ES-I3 (cell line): ENCODE results near the gene CBR1.
"Not testable (repeated sequence)": the region's sequence is repeated elsewhere in the genome, so short reads cannot be mapped to it uniquely, and the experiment has no call there.

Experiments used
- H3K36me3 ChIP-seq: 2 replicates; pipeline ENCODE4 v1.6.1; 2013; ENCODE audit warnings: mild to moderate bottlenecking, low read length, control low read depth, moderate library complexity; ENCODE audit not compliant: insufficient read depth
- H3K4me1 ChIP-seq: 2 replicates; pipeline ENCODE4 v1.6.1; 2013; ENCODE audit warnings: mild to moderate bottlenecking, control low read depth, low read length; ENCODE audit not compliant: insufficient read depth
- H3K9ac ChIP-seq: 2 replicates; pipeline ENCODE4 v1.6.1; 2013; ENCODE audit warnings: low read depth, mild to moderate bottlenecking, low read length, moderate library complexity
- H3K9me3 ChIP-seq: 2 replicates; pipeline ENCODE4 v1.6.1; 2013; ENCODE audit warnings: mild to moderate bottlenecking, low read length, moderate library complexity; ENCODE audit not compliant: control insufficient read depth, insufficient read depth

CBR1 gene

DNA sequence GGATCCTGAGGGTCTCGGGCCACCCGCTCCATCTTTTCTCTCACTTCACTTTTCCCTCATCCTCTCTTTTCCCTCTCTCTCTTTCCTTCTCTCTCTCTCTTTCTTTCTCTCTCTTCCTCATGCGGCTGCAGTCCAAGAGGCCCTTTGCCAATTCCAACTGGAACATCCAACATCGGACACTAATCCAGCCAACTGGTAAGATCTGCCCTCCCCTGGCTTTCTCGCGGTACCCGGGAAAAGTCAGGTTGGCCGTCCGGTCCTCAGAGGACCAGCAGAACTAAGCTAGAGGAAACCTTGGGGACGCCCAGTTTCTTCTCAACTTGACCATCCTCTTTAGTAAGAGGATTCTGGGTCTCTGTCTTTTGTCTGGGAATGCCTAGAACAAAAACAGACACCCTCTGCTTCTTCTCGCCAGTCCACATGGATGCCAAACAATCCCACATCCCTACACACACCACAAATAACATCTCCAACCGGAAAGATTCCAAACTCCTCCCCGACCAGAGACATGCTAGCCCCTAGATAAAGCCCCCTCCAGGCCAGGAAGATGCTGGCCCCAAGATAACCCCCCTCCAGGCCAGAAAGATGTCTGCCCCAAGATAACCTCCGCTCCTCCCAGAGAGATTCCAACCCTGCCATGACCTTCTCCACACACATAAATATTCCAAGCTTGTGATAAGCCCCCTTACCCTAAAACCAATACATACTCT lies 6.3 kb upstream of the CBR1 start:
- Histone ChIP-seq H3K36me3 (no peaks in the 10 kb centered on the region), H3K9ac (no peak overlapping the region), H3K9me3 (peaks cover 5% of the 10 kb centered on the region), H3K4me1 (no peaks in the 10 kb centered on the region)

DNA sequence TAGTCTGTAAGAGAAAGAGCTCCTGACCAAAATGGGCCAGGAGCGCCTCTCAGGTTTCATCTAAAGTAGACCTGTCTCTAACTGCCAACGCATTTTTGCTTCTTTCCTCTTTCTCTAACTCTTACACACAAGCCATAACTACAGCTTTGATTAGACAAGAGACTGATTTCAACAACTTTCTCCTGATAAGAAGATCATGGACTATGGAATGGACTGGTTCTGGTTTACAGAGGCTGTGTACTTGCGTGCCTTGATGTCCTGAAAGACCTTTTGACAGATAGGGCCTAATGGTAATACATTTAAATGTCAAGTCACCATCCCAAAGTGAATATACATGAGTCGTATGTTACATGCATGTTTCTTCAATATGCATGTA lies 5.8 kb upstream of the CBR1 start:
- Histone ChIP-seq H3K36me3 (peaks cover 1% of the 10 kb centered on the region; the same call in 1 of the 2 replicates), H3K4me1 (no peaks in the 10 kb centered on the region), H3K9me3 (peaks cover 9% of the 10 kb centered on the region), H3K9ac (no peak overlapping the region)

- Histone ChIP-seq H3K4me1 (no peaks in the 10 kb centered on the region; the same call in 1 of the 2 replicates), H3K9ac (no peak overlapping the region), H3K9me3 (peaks cover 14% of the 10 kb centered on the region), H3K36me3 (peaks cover 4% of the 10 kb centered on the region; the same call in 1 of the 2 replicates)
These were observed 4.3 kb upstream of the CBR1 start for GRCh38 chr21:36065497-36066036.

DNA sequence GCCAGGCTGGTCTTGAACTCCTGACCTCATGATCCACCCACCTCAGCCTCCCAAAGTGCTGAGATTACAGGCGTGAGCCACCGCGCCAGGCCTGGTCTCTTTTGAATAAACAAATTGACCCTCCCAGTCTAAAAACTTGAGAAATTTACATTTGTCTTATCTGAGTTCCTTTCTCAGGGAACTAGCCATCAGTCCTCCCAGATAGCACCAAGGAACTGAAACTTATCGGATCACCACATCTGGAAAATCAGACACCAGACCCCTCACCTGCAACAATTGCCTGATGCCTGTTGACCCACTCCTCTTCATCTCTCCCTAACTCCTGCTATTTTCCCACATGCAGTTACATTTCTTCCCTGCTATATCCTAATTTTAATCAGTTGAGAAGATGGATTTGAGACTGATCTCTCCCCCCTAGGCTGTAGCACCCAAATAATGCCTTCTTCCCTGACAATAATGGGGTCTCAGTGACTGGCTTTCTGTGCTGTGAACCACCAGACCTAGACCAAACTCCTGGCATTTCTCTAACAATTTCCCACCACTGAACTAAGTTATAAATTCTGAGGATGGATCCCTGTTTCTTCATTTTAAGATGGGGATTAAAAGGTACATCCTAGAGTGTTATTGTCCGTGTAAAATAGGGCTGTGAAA lies 951 bp upstream of the CBR1 start:
- Histone ChIP-seq H3K9ac (no peak overlapping the region), H3K4me1 (no peaks in the 10 kb centered on the region; the same call in 1 of the 2 replicates), H3K9me3 (peaks cover 14% of the 10 kb centered on the region), H3K36me3 (peaks cover 4% of the 10 kb centered on the region; the same call in 1 of the 2 replicates)

DNA sequence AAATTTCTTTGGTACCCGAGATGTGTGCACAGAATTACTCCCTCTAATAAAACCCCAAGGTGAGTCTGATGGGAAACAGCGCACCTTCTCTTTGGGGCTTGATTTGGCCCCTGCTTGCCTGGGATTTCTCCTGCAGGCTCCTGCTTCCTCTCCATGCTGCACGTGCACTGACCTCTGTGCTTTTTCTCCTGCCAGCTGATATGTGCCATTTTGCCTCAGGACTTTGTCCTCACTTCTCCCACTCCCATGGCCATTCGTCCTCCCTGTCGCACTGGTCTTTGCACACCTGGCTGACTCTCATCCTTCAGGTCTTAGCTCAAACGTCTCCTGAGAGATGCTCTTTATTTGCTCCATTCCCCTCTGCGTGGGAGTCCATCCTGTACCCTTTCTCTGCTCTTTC lies 1.2 kb downstream of the CBR1 start:
- Histone ChIP-seq H3K9me3 (peaks cover 14% of the 10 kb centered on the region), H3K9ac (peak overlapping the region; percentile 13; the same call in 1 of the 2 replicates), H3K36me3 (peaks cover 4% of the 10 kb centered on the region; the same call in 1 of the 2 replicates), H3K4me1 (peaks cover 7% of the 10 kb centered on the region)

DNA sequence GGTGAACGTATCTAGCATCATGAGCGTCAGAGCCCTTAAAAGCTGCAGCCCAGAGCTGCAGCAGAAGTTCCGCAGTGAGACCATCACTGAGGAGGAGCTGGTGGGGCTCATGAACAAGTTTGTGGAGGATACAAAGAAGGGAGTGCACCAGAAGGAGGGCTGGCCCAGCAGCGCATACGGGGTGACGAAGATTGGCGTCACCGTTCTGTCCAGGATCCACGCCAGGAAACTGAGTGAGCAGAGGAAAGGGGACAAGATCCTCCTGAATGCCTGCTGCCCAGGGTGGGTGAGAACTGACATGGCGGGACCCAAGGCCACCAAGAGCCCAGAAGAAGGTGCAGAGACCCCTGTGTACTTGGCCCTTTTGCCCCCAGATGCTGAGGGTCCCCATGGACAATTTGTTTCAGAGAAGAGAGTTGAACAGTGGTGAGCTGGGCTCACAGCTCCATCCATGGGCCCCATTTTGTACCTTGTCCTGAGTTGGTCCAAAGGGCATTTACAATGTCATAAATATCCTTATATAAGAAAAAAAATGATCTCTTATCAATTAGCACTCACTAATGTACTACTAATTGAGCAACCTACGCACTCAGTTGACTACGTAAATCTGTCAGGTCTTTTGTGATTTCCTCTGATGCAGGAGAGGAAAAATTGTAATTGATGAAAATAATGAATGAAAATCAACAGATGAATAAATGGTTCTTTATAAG lies 2.8 kb downstream of the CBR1 start:
- Histone ChIP-seq H3K36me3 (peaks cover 4% of the 10 kb centered on the region; the same call in 1 of the 2 replicates), H3K9me3 (peaks cover 14% of the 10 kb centered on the region), H3K9ac (no peak overlapping the region), H3K4me1 (peaks cover 7% of the 10 kb centered on the region)

- Histone ChIP-seq H3K36me3 (peaks cover 4% of the 10 kb centered on the region; the same call in 1 of the 2 replicates), H3K9ac (no peak overlapping the region), H3K4me1 (peaks cover 7% of the 10 kb centered on the region)
These were observed 3.4 kb downstream of the CBR1 start for GRCh38 chr21:36073181-36073580.

GRCh38 chr21:36073911-36074310 lies 4.1 kb downstream of the CBR1 start:
- not testable (repeated sequence) for H3K4me1 ChIP-seq, H3K9me3 ChIP-seq, H3K9ac ChIP-seq, H3K36me3 ChIP-seq

More at GRCh38 chr21:36073181-36073580, 3.4 kb downstream of the CBR1 start:
- peaks cover 10% of the 10 kb centered on the region for H3K9me3 ChIP-seq

GRCh38 chr21:36075171-36075570 lies 5.3 kb downstream of the CBR1 start:
- Histone ChIP-seq H3K36me3 (no peaks in the 10 kb centered on the region; the same call in 1 of the 2 replicates), H3K9ac (no peak overlapping the region), H3K9me3 (no peaks in the 10 kb centered on the region), H3K4me1 (peaks cover 7% of the 10 kb centered on the region)

- H3K4me1 ChIP-seq, result peaks cover 7% of the 10 kb centered on the region; the same call in 1 of the 2 replicates
These were observed 6.1 kb downstream of the CBR1 start for GRCh38 chr21:36075953-36076352.

GRCh38 chr21:36076878-36077655 lies 7.2 kb downstream of the CBR1 start:
- H3K9ac ChIP-seq, result no peak overlapping the region
- peaks cover 7% of the 10 kb centered on the region; the same call in 1 of the 2 replicates for H3K4me1 ChIP-seq
- no peaks in the 10 kb centered on the region for H3K9me3 ChIP-seq
- H3K36me3 ChIP-seq, result no peaks in the 10 kb centered on the region; the same call in 1 of the 2 replicates

More at GRCh38 chr21:36075953-36076352, 6.1 kb downstream of the CBR1 start:
- Histone ChIP-seq H3K9ac (no peak overlapping the region), H3K36me3 (no peaks in the 10 kb centered on the region; the same call in 1 of the 2 replicates), H3K9me3 (no peaks in the 10 kb centered on the region)

DNA sequence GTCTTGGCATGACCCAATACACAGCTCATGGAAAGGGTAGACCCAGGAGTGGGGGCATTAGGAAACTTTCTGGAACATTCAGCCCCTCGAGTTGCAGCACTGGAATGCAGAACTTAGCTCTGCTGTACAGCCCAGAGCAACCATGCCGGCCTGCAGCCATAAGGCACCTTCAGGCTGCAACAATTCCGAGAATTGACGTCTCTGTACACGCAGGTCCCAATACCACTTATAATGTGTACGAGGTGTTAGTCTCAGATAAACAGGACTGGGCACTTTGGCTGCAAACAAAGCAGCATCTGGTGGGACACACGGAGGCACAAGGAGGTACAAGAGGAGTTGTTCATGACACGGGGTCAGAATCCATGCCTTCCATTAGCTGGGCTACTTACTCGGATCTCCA lies 7.9 kb downstream of the CBR1 start:
- H3K9me3 ChIP-seq, result no peaks in the 10 kb centered on the region
- no peaks in the 10 kb centered on the region; the same call in 1 of the 2 replicates for H3K36me3 ChIP-seq
- H3K4me1 ChIP-seq, result peaks cover 7% of the 10 kb centered on the region; the same call in 1 of the 2 replicates
- H3K9ac ChIP-seq, result no peak overlapping the region

DNA sequence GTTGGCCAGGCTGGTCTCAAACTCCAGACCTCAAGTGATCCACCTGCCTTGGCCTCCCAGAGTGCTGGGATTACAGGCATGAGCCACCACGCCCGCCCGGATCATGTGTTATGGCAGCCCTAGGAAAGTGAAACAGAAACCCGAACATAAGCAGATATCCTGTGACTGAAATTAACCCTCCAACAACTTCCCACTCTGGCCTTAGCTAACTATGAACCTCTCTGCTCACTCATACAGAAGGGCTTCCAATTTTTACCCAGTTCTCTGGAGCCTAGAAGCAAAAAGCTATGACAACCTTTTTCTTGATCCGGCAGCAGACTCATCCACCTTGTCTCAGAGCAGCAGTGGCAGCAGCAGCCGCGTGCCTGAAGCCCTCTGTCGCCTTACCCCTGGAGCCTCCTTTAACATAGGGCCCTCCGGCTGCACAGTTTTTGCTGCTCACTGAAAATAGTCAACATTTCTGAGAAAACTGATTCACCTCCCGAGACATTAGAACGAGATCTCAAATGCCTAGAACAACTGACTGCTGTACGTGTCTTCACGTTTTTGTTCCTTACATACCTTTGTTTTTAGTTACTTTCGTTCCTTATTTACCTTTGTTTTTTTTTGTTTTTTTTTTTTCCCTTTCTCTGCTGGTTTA lies 9.3 kb downstream of the CBR1 start:
- Histone ChIP-seq H3K9ac (no peak overlapping the region), H3K9me3 (no peaks in the 10 kb centered on the region), H3K4me1 (peaks cover 7% of the 10 kb centered on the region; the same call in 1 of the 2 replicates), H3K36me3 (no peaks in the 10 kb centered on the region)
